Prostate gland (tissue), 2 donors: ENCODE data around the gene SLC22A1. TPM values are rescaled to one million over a fixed set of nuclear protein-coding genes. Genes with fewer than 3 reads are reported as not detected.
A peak's percentile ranks its signal among the peaks of the same experiment; 100 is the strongest.

Experiments
- DNase-seq: peaks from one replicate; pipeline ENCODE4 v3.0.0-alpha.2; 2019; ENCODE audit warnings: low spot score
- H3K27ac ChIP-seq, 2 donors: fragments of 200-600 bp; sonication (generic); 2 replicates each; pipeline ENCODE4 v1.5.1; 2017 to 2019
- H3K27me3 ChIP-seq: fragments of 200-600 bp; sonication (generic); replicated peaks from 2 replicates; pipeline ENCODE4 v1.5.1; 2019; ENCODE audit not compliant: insufficient read depth
- H3K36me3 ChIP-seq, 2 donors: fragments of 200-600 bp; sonication (generic); 1 replicate in 1 of 2; 2 replicates in 1 of 2; pipeline versions ENCODE4 v1.5.1 to v1.8.1; 2017 to 2019
- H3K4me1 ChIP-seq: fragments of 200-600 bp; sonication (generic); replicated peaks from 2 replicates; pipeline ENCODE4 v1.5.1; 2019
- H3K4me3 ChIP-seq, 2 donors: fragments of 200-600 bp; sonication (generic); 2 replicates each; pipeline ENCODE4 v1.5.1; 2017 to 2019
- H3K9me3 ChIP-seq: fragments of 200-600 bp; sonication (generic); 2 replicates; pipeline ENCODE4 v1.5.1; 2017
- CTCF ChIP-seq, 4 experiments: fragments of 200-600 bp in 2 of 4; fragments of 450-650 bp in 2 of 4; sonication (generic) in 2 of 4; IDR thresholded peaks; 1 replicate in 3 of 4; 2 replicates in 1 of 4; pipeline ENCODE4 v1.5.1; 2016 to 2019; ENCODE audit warnings: antibody characterized with exemption in 4 of 4, mild to moderate bottlenecking in 2 of 4, moderate library complexity in 2 of 4
- POLR2A ChIP-seq: fragments of 450-650 bp; IDR thresholded peaks from one replicate; pipeline ENCODE4 v1.6.1; 2016; ENCODE audit warnings: antibody characterized with exemption, mild to moderate bottlenecking
- POLR2AphosphoS5 ChIP-seq: sonication (generic); formaldehyde crosslinking; IDR thresholded peaks from one replicate; pipeline ENCODE4 v1.6.1; 2017; ENCODE audit warnings: antibody characterized with exemption
- WGBS: methylation state at CpG from one replicate; pipeline ENCODE4 v1.1.5; 2018; 5-methylcytosine and 5-hydroxymethylcytosine counted together
- intact Hi-C: fragments of 100-400 bp; cut with DNase I; formaldehyde crosslinking; loops from one replicate; pipeline ENCODE4 v1.14.2; 2022
- total RNA-seq, 2 donors: library from RNA; depleted of rRNA; stranded (reverse); fragments of >200 nt; gene quantifications; one replicate each; pipeline ENCODE4 v1.1.0, GENCODE V29; 2016

Gene SLC22A1
- total RNA-seq, 2 donors from 2014 or later, result 0.80 to 4.4 TPM

GRCh38 chr6:160084198-160084776 lies 37.3 kb upstream of the SLC22A1 start:
- no peak overlapping the region for H3K4me3 ChIP-seq
- no peaks in the 10 kb centered on the region for H3K4me1 ChIP-seq
- H3K27ac ChIP-seq, result peak overlapping the region in 1 of 2 donors; percentile 55
- H3K36me3 ChIP-seq, result peaks cover 0 to 18% of the 10 kb centered on the region in 2 donors
- intact Hi-C loops, result no loop called here
- TF ChIP-seq POLR2AphosphoS5 (no peak), POLR2A (no peak), CTCF (IDR thresholded peaks at IDR 0.05) (no peak)
- no peak for DNase-seq
- no peaks in the 10 kb centered on the region for H3K9me3 ChIP-seq
- WGBS, result 91% methylated on average over 18 of the region's 18 CpGs
- no peaks in the 10 kb centered on the region for H3K27me3 ChIP-seq

DNA sequence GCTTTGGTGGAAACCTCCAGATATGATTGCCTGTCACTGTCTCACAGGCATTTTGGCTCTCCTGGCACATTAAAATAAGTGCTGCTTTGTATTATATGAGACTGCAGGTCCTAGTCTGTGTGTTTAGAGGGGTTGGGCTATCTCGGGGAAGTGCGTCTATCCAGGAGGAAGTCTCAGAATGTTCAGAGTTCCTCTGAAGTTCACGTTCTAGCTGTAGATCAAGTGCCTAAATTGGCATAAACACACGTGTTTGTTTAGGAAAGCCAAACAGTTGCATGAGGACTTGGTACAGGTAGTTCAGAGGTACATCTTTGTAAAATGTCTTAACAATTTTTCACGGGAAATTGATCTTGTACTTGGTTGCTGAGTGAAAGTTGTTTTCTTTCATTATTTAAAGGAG lies 36.4 kb upstream of the SLC22A1 start:
- Histone ChIP-seq H3K4me1 (no peaks in the 10 kb centered on the region), H3K36me3 (peaks cover 3 to 22% of the 10 kb centered on the region in 2 donors), H3K4me3 (no peak overlapping the region), H3K9me3 (no peaks in the 10 kb centered on the region), H3K27ac (peak overlapping the region in 1 of 2 donors; percentile 55), H3K27me3 (no peaks in the 10 kb centered on the region)
- 61% methylated on average over 5 of the region's 5 CpGs for WGBS
- DNase-seq, result no peak
- TF ChIP-seq POLR2AphosphoS5 (peak; percentile 67), POLR2A (no peak)
- intact Hi-C loops, result loop anchor here (5.0 kb wide), 1 partner anchor 372 kb away; no protein-coding TSS in a partner anchor

DNA sequence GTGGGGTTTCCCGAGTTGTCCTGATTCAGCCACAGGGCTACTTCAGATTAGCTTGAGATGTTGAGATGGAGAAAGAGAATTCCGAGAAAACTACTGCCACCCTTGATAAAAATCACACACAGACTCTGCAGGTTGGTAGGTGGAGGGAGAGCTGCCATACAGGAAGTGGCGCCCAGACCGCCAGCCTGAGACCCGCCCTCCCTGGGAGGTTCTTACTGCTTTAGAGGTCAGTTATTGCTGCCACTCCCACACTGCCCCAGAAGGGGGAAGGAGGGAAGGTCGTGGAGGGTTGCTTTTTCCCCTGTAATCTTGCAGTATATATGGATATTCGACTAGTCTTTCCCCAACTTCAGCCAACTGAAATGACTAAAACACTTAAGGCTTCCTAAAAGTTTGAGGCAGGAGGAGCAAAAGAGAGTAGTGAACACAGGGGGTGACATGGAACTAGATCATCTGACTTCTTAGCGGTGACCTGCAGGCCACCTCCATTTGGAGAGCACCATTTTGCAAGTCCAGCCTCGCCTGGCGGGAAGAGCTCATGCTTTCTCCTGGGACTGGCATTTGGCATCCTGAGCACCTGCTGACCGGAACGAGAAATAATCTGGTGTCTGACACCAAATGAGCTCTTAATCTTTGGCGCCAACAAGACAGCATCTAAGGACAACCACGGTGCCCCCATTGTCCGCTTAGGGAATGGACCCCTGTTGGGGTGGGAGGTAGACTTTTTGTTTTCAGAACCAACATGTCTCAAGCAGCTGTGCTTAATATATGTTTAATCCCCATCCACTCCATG lies 35.7 kb upstream of the SLC22A1 start:
- WGBS, result 88% methylated on average over 15 of the region's 15 CpGs
- Histone ChIP-seq H3K27ac (peak overlapping the region; percentile 22 to 55), H3K36me3 (peaks cover 3 to 28% of the 10 kb centered on the region in 2 donors), H3K27me3 (no peaks in the 10 kb centered on the region), H3K4me1 (no peaks in the 10 kb centered on the region), H3K9me3 (no peaks in the 10 kb centered on the region), H3K4me3 (no peak overlapping the region)
- intact Hi-C loops, result loop anchor here (5.0 kb wide), 1 partner anchor 371 kb away; no protein-coding TSS in a partner anchor
- TF ChIP-seq POLR2AphosphoS5, result no peak
- TF ChIP-seq POLR2A, result no peak
- no peak for TF ChIP-seq CTCF (IDR thresholded peaks at IDR 0.05)
- no peak for DNase-seq

- no peaks in the 10 kb centered on the region for H3K9me3 ChIP-seq
- WGBS, result 87% methylated on average over 8 of the region's 8 CpGs
- H3K4me1 ChIP-seq, result no peaks in the 10 kb centered on the region
- no peak for DNase-seq
- no peak overlapping the region for H3K27ac ChIP-seq
- no peak for TF ChIP-seq CTCF (IDR thresholded peaks at IDR 0.05)
- no peak for TF ChIP-seq POLR2A
- no peak for TF ChIP-seq POLR2AphosphoS5
- no peak overlapping the region for H3K4me3 ChIP-seq
- H3K27me3 ChIP-seq, result no peaks in the 10 kb centered on the region
- H3K36me3 ChIP-seq, result peaks cover 3 to 35% of the 10 kb centered on the region in 2 donors
- intact Hi-C loops, result loop anchor here (5.0 kb wide), 1 partner anchor 371 kb away; no protein-coding TSS in a partner anchor
These were observed 34.9 kb upstream of the SLC22A1 start for GRCh38 chr6:160086754-160087153.

- peak; percentile 65 for DNase-seq
- WGBS, result 46% methylated on average over 13 of the region's 13 CpGs
- intact Hi-C loops, result loop anchor here (2.0 to 5.0 kb wide), 2 partner anchors 47 to 369 kb away; no protein-coding TSS in a partner anchor
- TF ChIP-seq POLR2AphosphoS5 (peak; percentile 46), CTCF (IDR thresholded peaks at IDR 0.05) (peak; percentile 50 to 76 (median 64)), POLR2A (no peak)
- H3K4me1 ChIP-seq, result no peaks in the 10 kb centered on the region
- no peaks in the 10 kb centered on the region for H3K27me3 ChIP-seq
- H3K9me3 ChIP-seq, result no peaks in the 10 kb centered on the region
- H3K4me3 ChIP-seq, result no peak overlapping the region
- H3K27ac ChIP-seq, result peak overlapping the region in 1 of 2 donors; percentile 4
- peaks cover 3 to 36% of the 10 kb centered on the region in 2 donors for H3K36me3 ChIP-seq
These were observed 33.4 kb upstream of the SLC22A1 start for GRCh38 chr6:160088069-160088783.
